ENCODE data around the gene DDHD1.

The DDHD1 gene

GRCh38 chr14:53152887-53153701 is at the start of gene DDHD1:
Gene DDHD1 (minus strand): TSS chr14:53153323. CDS start chr14:53153098, 225 bp downstream.
- DNase-seq (ENCODE audit: extremely low read depth, low read depth): peak; percentile 32
- no peak for TF ChIP-seq CTCF (IDR thresholded peaks at IDR 0.05; ENCODE audit: low read depth, low read length)

- no peak for DNase-seq (ENCODE audit: extremely low read depth, low read depth)
- no peak for TF ChIP-seq CTCF (IDR thresholded peaks at IDR 0.05; ENCODE audit: low read depth, low read length)
Measured at GRCh38 chr14:53195949-53196348, 42.8 kb upstream of the DDHD1 start.

GRCh38 chr14:53193193-53193592 is 40.1 kb upstream of the DDHD1 start:
- no peak for DNase-seq (ENCODE audit: extremely low read depth, low read depth)
- TF ChIP-seq CTCF (IDR thresholded peaks at IDR 0.05; ENCODE audit: low read depth, low read length): no peak

- no peak for DNase-seq (ENCODE audit: extremely low read depth, low read depth)
- TF ChIP-seq CTCF (IDR thresholded peaks at IDR 0.05; ENCODE audit: low read depth, low read length): no peak
Measured at GRCh38 chr14:53192052-53192760, 39.1 kb upstream of the DDHD1 start.

GRCh38 chr14:53190938-53191337 is 37.8 kb upstream of the DDHD1 start:
- no peak for DNase-seq (ENCODE audit: extremely low read depth, low read depth)
- no peak for TF ChIP-seq CTCF (IDR thresholded peaks at IDR 0.05; ENCODE audit: low read depth, low read length)

- TF ChIP-seq CTCF (IDR thresholded peaks at IDR 0.05; ENCODE audit: low read depth, low read length): no peak
- no peak for DNase-seq (ENCODE audit: extremely low read depth, low read depth)
Measured at GRCh38 chr14:53187921-53188463, 34.9 kb upstream of the DDHD1 start.

- DNase-seq (ENCODE audit: extremely low read depth, low read depth): no peak
- TF ChIP-seq CTCF (IDR thresholded peaks at IDR 0.05; ENCODE audit: low read depth, low read length): no peak
Measured at GRCh38 chr14:53186532-53186931, 33.4 kb upstream of the DDHD1 start.

All from AG09319 (cell line).